Activated CD8-positive, alpha-beta memory T cell treated with anti-CD3 and anti-CD28 coated beads, Interleukin-2, amount 50 U/mL, for 24 hours (primary cell): ENCODE data around the gene BCAP31.
"Not testable (repeated sequence)": the region's sequence is repeated elsewhere in the genome, so short reads cannot be mapped to it uniquely, and the experiment has no call there.

Experiments used
- DNase-seq: peaks from one replicate; pipeline ENCODE4 v3.0.0-alpha.2; 2020; ENCODE audit errors: extremely low read depth

Gene BCAP31

DNA sequence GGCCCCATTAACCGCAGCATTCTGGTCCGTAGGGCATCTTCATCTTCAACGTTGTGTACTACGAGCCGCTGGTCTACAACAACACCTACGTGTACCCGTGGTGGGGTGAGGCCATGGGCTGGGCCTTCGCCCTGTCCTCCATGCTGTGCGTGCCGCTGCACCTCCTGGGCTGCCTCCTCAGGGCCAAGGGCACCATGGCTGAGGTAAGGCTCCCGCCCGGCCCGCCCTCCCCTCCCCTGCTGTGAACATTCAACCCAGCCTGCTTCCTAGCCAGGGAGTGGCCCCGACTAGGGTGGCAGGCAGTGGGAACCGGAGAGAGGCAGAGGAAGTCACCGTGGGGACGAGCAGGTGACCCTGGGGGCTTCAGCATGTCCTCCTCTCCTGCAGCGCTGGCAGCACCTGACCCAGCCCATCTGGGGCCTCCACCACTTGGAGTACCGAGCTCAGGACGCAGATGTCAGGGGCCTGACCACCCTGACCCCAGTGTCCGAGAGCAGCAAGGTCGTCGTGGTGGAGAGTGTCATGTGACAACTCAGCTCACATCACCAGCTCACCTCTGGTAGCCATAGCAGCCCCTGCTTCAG lies 29.4 kb downstream of the BCAP31 start:
- no peak for DNase-seq

DNA sequence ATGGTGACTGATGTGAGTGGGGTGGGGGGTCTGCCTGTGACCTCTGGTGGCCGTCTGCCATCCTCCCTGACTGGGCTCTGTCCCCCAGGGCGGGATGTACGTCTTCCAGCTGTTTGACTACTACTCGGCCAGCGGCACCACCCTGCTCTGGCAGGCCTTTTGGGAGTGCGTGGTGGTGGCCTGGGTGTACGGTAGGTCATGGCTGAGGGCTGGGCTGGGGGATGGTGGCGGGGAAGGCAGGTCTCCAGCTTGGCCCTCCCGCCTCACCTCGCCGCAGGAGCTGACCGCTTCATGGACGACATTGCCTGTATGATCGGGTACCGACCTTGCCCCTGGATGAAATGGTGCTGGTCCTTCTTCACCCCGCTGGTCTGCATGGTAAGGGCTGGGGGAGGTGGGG lies 29.9 kb downstream of the BCAP31 start:
- DNase-seq = not testable (repeated sequence)

DNA sequence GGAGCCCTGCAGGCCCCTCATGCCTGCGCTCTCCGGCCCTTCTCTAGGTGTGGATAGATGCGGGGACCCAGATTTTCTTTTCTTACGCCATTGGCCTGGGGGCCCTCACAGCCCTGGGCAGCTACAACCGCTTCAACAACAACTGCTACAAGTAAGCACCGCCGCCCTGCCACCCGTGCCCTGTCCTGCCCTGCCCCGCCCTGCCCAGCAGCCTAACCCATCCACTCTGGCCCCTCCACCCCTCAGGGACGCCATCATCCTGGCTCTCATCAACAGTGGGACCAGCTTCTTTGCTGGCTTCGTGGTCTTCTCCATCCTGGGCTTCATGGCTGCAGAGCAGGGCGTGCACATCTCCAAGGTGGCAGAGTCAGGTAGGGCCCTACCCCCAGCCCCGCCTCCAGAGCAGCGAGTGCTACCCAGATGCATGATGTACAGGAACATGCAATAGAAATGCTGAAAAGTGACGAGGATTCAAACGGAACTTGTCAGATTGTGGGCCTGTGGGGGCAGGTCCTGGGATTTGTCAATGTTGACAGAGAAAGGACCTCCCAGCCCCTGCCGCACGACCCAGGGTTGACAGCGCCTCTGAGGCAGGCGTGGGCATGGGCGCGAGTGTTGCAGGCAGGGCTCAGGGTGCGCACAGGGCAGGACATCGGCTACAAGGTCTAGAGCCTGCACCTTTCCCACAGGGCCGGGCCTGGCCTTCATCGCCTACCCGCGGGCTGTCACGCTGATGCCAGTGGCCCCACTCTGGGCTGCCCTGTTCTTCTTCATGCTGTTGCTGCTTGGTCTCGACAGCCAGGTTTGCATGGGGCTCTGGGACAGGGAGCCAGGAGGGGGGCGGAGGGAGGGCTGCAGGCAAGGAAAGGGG lies 30.7 kb downstream of the BCAP31 start:
- DNase-seq = no peak

DNA sequence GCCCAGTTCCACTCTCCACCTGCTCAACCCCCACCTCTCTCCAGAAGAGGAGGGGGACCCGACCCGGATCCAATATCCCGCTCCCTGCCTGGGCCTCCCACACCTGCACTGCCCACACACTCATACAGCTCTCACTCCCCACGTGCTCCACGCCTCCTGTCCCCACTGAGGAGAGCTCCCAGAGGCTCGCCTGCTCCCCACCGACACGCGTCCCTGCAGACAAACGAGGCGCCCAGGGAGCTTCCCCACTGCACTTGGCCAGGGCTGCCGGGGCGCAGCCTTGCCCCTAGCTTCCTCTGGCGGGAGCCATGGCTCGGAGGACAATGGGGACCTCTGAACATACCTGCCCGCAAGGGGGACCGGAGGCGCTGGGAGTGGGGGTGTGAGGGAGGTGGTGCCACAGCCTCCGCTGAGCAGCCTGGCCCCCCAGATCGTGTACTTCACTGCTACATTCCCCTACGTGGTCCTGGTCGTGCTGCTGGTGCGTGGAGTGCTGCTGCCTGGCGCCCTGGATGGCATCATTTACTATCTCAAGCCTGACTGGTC lies 31.5 kb downstream of the BCAP31 start:
- DNase-seq = no peak

DNA sequence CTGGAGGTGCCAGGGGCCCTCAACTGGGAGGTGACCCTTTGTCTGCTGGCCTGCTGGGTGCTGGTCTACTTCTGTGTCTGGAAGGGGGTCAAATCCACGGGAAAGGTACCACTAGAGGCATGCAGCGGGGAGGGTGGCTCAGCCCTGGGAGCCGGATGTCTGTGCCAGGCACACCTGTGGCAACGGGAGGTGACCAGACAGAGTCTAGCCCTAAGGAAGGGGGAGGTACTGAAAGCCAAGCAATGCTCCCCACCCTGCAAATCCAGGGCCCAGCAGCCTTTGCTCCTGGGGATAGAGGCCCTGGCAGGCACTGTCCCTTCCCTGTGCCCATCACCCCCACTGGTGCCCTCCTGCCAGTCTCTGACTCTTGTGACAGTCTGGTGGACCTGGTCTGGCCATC lies 32.2 kb downstream of the BCAP31 start:
- DNase-seq = no peak

DNA sequence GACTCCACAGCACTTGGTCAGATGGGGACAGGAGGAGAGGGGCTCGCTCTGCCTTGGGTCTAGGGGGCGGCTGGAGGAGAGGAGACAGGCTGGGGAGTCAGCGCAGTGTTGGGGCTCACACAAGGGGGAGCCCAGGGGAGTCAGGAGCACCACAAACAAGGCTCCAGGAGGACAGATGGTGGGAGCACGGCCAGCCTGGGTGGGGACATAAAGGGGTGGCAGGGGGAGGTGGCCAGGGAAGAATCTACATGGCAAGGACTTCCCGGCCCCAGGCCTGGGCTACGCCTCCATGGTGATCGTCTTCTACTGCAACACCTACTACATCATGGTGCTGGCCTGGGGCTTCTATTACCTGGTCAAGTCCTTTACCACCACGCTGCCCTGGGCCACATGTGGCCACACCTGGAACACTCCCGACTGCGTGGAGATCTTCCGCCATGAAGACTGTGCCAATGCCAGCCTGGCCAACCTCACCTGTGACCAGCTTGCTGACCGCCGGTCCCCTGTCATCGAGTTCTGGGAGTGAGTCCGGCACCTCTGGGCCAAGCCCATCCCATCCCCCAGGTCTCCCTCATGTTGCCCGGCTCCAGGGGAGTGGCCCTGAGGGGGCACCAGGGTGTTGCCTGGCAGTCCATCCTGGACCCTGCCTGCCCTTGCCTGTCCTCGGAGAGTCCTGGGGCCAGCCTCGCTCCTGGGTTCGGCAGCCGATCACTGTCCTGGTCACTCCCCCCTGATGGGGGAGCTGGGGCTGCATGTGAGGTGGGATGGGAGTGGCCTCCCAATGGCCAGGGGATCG lies 33.0 kb downstream of the BCAP31 start:
- not testable (repeated sequence) for DNase-seq

DNA sequence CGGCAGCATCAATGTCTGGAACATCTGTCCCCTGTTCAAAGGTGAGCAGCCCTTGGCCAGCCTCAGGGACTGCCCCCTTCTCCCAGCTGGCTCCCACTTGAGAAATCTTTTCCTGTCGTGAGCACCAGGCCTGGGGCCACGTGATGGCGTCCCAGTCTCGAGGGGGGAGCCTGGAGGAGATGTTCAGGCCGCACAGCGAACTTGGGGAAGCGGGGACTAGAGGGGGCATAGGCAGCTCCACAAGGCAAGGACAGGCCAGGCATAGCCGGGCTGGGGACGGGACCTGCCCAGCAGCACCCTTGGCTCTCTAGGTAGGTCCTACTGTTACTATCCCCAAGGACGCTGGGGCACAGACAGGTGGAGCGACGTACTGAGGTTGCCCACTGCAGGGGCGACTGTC lies 33.7 kb downstream of the BCAP31 start:
- DNase-seq = no peak

DNA sequence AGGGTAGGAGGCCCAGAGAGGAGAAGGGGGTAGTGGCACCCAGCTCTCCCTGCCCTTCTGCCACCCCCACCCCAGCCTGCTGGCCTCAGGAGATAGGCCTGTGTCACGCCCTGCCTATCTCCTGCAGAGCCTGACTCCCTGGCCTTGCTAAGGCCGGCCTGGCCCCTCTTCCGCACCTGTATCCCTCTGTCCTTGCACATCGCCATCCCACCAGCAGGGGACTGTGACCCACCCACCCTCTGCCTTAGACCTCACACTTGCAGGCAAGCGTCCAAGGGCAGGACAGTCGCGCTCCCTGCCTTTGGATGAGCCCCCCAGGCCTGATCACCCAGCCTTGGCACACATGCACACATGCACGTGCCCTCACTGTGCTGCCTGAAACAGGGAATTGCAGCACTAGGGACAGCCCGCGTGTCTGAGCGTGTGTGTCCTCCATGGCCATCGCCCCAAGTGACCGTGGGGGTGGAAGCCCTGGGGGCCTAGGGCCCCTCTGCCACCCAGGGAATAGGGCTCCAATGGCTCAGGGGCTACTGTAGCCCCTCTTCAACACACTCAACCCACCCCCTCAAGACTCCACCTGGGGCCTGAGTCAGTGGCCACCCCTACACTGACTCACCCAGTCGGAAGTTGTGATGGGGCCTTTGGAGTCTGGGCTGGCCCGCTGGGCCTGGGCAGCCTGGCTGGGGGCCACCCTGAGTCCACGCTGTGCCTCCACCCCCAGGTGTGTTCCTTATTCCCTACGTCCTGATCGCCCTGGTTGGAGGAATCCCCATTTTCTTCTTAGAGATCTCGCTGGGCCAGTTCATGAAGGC lies 34.3 kb downstream of the BCAP31 start:
- DNase-seq = no peak

DNA sequence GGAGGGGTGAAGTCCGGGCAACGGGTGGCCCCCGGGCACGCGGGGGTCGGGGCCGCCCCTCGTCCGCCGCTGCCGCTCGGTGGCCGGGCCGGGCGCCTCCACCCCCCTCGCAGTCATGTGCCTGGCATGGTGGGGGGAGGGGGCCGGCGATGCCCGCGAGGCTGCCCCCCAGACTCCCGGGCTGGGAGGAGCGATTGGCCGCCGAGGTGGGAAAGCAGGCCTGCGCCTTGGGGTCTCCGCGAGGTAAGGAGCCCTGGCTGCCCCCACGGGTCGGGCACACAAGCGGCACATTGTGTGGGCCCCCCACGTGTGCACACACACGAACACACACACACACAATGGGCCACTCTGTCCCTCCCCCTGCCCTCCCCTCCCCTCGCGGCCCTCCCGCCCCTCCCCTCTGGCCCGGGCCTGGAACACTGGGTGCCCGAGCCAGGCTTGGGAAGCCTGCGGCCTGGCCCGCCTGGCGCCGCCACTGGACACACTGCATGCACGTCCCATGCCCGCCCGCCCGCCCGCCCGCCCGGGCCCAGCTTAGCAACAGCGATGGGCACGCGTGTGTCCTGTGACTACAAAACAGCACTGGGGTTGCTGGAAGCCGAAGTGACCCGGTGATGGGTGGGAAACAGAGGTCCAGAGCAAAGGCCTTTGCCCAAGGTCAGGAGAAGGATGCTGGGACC lies 35.1 kb downstream of the BCAP31 start:
- no peak for DNase-seq

DNA sequence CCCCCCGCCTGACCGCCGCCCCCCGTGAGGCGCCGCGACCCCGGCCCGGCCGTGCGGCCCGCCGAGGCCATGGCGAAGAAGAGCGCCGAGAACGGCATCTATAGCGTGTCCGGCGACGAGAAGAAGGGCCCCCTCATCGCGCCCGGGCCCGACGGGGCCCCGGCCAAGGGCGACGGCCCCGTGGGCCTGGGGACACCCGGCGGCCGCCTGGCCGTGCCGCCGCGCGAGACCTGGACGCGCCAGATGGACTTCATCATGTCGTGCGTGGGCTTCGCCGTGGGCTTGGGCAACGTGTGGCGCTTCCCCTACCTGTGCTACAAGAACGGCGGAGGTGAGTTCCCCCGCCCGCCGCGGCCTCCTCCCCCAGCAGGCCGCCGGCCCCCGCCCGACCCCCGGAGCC lies 35.7 kb downstream of the BCAP31 start:
- no peak for DNase-seq

DNA sequence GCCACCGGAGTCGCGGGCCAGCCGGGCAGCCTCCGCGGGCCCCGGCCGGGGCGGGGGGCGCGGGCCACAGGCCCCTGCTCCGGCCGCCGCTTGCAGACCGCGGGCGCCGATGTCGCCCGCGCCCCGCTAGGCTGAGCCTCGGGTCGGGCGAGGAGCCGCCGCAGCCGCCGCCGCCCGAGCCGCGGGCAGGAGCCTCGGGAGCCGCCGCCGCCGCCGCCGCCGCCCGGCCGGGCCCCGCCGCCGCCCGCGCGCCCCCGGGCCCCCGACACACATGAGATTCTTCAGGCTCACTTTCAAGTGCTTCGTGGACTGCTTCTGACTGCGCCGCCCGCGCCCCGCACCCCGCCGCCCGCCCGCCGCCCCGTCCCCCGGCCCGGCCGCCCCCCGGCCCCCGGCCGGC lies 36.1 kb downstream of the BCAP31 start:
- DNase-seq = no peak

DNA sequence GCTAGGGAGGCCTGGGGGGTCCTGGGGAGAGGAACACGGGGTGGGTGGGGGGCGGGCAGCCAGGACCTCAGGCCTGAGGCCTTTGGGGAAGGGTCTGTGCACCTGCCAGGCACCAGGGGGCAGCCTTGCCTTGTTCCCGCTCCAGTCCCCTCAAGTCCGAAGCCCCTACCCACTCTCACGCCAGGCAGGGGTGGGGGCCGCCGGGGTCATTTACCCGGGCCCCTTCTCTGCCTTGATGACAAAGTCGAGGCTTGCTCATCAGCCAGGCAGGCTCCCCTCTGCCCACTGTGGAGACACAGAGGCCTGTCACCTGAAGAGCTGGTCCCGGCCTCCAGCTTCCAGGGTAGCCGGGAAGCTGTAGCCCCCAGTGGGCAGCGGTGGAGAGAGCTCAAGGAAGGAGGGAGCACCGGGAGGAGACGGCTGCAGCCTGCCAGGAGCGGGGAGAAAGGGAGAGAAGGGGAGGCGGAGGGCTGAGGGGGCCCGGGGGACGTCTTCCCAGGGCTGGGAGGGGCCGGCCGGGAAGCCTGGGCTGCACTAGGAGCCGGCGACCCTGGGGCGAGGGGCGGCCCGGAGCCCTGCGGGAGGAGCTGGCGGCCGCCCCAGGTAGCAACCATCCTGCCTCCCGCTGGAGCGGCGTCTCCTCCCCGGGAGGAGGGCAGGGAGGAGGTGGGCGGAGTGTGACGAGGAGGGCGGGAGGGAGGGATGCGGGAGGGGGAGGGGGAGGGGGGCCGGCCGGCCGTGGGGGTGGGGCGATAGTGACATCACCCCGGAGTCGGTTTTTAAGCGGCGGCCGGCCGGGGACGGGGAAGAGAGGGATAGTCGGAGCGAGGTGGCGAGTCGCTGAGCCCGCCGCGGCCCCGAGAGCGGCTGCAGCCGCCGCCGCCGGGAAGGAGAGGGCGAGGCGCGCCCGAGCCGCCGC lies 36.8 kb downstream of the BCAP31 start, which contains the start of gene SLC6A8:
TSS of gene SLC6A8 (plus strand) at position 806 of the 919 bp plus-strand sequence. CDS start 649 bp downstream, outside the sequence.
- no peak for DNase-seq

DNA sequence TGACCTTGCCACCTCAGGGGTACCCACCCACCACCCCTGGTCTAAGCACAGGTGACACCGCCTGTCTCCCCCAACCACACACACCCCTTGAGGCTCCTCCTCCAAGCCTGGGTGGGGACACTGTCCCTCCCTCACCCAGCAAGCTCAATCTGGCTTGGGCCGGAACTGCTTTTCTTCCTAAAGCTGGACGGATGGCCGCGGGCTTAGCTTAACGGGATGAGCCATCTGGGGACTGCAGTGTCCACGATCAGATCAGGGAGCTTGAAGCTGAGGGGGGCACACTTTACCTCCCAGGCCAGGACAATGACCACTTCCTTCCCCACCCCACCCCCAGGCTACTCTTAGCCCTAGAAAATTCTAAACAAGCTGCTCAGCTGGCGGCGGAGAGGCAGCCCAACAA lies 37.5 kb downstream of the BCAP31 start:
- DNase-seq = no peak

DNA sequence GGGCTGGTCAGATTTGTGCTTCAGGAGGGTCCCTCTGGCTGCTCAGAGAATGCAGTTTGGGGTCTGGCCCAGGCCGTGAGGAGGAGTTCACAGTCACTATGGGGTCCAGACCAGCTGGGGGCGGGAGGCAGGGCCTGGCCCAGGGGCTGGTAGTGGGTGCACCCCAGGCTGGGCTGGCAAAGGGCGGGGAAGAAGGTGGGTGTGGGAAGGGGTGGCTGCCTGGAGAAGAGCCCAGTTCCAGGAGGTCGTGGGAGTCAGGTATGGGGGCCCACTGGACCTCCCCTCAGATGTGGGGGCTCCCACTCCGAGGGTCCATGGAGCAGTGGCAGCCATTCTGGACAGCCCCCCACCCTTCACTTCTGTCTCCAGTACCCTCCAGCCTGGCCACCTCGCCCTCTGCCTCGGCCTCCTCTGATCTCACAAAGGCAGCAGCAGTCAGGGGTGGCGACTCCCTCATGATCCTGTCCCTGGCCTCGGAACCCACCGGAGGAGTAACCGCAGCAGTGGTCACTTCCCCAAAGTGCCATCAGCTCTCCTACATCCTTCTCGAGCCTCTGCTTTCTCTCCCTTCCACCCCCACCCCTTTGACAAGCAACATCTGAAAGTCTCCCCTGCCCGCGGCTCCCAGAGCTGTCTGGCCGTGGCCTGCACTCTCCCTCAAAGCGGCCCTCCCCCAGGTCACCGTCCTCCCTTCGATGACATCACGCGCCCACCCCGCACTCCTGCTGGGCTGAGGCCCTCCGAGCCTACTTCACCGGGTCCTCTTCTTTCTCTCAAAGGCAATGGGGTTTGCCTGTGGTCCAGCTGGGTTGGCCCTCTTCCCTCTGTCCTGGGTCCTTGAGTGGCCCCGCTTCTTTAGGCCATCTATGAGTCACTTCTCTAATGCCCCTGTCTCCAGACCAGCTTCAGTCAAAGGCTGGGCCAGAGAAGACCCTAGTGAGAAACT lies 38.2 kb downstream of the BCAP31 start:
- no peak for DNase-seq

DNA sequence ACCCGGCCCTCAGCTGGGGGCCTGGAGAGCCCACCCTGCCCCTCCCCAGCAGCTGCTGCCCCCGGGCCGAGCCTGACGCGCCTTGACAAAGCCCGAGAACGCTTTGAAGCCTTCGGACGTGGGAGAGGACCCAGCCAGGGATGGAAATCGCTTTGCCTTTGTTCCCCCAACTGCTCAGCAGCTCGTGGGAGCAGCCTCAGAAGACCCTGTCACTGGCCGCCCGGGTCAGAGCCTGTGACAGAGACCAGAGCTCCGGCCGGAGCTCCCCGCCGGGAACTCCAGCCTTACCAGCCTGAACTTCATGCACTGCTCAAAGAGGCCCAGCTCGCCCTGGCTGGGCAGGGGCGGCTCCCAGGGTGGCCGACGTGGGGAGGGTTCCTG lies 39.0 kb downstream of the BCAP31 start:
- no peak for DNase-seq

DNA sequence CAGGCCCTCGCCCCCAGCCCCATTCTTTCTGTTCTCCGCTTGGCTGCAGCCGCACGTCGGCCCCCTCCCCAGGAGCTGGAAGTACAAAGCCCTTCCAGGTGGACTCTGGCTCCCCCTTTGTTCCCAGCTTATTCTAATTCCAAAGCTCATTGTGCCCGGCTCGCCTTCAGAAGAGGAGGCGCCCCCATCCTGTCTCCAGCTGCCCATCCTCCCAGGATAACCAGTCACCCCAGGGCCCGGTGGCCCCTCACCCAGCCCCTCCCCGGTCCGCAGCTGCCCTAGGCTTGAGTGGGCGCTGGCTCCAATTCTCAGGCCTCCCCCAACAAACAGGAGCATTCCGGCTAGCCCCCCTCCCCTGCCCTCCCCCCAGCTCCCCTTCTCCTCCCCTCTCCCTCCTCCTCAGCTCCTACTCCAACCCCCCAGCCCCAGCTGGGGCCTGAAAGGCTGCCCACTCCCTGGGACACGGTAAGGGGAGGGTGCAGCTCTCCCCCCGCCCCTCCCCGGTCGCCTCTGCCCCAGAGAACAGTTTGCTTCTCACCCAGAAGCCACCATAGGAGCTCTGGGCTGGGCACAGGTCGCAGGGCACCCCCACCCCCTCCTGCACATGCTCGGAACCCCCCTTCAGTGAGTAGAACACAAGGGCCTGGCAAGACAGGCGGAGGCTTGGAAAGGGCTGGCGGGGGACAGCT lies 39.6 kb downstream of the BCAP31 start:
- no peak for DNase-seq

DNA sequence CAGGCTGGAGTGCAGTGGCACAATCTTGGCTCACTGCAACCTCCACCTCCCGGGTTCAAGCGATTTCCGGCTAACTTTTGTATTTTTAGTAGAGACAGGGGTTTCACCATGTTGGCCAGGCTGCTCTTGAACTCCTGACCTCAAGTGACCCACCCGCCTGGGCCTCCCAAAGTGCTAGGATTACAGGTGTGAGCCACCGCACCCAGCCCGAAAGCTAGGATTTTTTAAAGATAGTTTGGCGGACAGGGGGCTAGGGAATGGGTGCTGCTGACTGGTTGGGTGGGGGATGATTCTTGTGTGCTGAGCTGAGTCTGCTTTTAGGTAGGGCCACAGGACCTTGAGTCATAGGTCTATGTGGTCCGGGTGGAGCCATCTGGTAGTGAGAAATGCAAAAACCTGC lies 40.7 kb downstream of the BCAP31 start:
- not testable (repeated sequence) for DNase-seq

DNA sequence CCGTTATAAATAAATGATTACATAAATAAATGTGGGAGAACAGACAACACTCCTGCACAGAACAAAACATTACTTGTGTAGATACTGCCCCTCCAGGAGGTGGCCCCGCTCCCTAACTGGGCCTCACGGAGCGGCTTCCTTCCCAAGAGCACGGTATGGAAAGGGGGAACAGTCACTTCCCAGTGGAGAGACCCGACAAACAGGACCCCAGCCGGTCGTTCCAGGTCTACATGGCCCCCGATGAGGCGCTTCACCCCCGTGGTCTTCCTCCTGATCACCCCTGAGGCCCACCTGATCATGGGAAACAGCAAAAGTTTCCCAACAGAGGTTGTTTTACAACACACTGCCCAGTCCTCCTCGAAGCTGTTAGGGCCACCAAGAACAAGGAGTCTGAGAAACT lies 43.0 kb downstream of the BCAP31 start:
- DNase-seq = no peak
